ENCODE data around the gene SPESP1.
"Not testable (repeated sequence)": the region's sequence is repeated elsewhere in the genome, so short reads cannot be mapped to it uniquely, and the experiment has no call there.

Gene SPESP1

DNA sequence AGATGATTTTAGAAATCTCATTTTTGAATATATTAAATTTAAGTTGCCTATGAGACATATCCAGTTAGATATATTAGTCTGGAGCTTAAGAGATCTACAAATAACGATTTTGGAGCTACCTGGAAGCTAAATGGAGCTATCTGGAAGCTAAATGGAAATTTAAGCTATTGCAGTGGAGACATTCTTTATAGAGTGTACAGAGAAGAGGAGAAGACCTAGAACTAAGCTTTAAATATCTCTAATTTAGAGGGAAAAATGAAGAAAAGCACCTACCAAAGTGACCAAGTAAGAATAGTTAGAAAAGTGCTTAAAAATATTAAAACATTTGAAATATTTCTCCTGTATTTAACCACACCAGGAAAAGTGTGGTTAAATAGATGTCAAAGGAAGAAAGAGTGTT is 28.3 kb downstream of the SPESP1 start:
- Histone ChIP-seq H3K4me1 (ENCODE audit: insufficient read depth, insufficient read length) (no peaks in the 10 kb centered on the region), H3K9ac (ENCODE audit: insufficient read length, low read depth) (no peak overlapping the region), H3K36me3 (ENCODE audit: insufficient read depth, insufficient read length, low read length) (no peaks in the 10 kb centered on the region), H3K9me3 (ENCODE audit: insufficient read depth, low read length) (peaks cover 14% of the 10 kb centered on the region; the same call in 1 of the 2 replicates), H3K4me3 (ENCODE audit: insufficient read length, low read depth) (no peak overlapping the region), H3K27me3 (ENCODE audit: insufficient read depth, insufficient read length) (no peaks in the 10 kb centered on the region)
- no peak for TF ChIP-seq SUZ12 (IDR thresholded peaks at IDR 0.05; ENCODE audit: extremely low read depth, insufficient read depth, insufficient read length)
- TF ChIP-seq ZNF274 (IDR thresholded peaks at IDR 0.05; ENCODE audit: low read depth, low read length), result no peak
- no peak for TF ChIP-seq YY1 (IDR thresholded peaks at IDR 0.05; ENCODE audit: insufficient read depth, insufficient read length)
- DNase-seq (ENCODE audit: low read depth, low spot score), result no peak

DNA sequence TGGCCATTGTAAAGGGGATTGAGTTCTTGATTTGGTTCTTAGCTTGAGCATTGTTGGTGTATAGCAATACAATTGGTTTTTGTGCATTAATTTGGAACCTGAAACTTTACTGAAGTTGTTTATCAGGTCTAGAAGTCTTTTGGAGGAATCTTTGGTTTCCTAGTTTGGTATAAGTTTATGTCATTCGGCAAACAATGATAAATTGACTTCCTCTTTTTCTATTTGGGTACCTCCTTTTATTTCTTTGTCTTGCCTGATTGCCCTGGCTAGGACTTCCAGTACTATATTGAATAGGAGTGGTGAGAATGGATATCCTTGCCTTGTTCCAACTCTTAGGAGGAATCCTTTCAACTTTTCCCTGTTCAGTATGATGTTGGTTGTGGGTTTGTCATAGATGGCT is 32.1 kb downstream of the SPESP1 start:
- no peaks in the 10 kb centered on the region for H3K36me3 ChIP-seq (ENCODE audit: insufficient read depth, insufficient read length, low read length)
- no peak for DNase-seq (ENCODE audit: low read depth, low spot score)
- no peaks in the 10 kb centered on the region for H3K4me1 ChIP-seq (ENCODE audit: insufficient read depth, insufficient read length)
- no peak overlapping the region for H3K4me3 ChIP-seq (ENCODE audit: insufficient read length, low read depth)
- H3K27me3 ChIP-seq (ENCODE audit: insufficient read depth, insufficient read length), result no peaks in the 10 kb centered on the region
- TF ChIP-seq SUZ12 (IDR thresholded peaks at IDR 0.05; ENCODE audit: extremely low read depth, insufficient read depth, insufficient read length) (no peak), YY1 (IDR thresholded peaks at IDR 0.05; ENCODE audit: insufficient read depth, insufficient read length) (no peak), ZNF274 (IDR thresholded peaks at IDR 0.05; ENCODE audit: low read depth, low read length) (no peak)
- H3K9ac ChIP-seq (ENCODE audit: insufficient read length, low read depth), result no peak overlapping the region
- peaks cover 28% of the 10 kb centered on the region; the same call in 1 of the 2 replicates for H3K9me3 ChIP-seq (ENCODE audit: insufficient read depth, low read length)

DNA sequence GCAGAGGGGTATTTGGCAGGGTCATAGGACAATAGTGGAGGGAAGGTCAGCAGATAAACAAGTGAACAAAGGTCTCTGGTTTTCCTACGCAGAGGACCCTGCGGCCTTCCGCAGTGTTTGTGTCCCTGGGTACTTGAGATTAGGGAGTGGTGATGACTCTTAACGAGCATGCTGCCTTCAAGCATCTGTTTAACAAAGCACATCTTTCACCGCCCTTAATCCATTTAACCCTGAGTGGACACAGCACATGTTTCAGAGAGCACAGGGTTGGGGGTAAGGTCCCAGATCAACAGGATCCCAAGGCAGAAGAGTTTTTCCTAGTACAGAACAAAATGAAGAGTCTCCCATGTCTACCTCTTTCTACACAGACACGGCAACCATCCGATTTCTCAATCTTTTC is 33.4 kb downstream of the SPESP1 start:
- H3K9me3 ChIP-seq (ENCODE audit: insufficient read depth, low read length), result peaks cover 41% of the 10 kb centered on the region
- not testable (repeated sequence) for H3K4me3 ChIP-seq (ENCODE audit: insufficient read length, low read depth); H3K4me1 ChIP-seq (ENCODE audit: insufficient read depth, insufficient read length); DNase-seq (ENCODE audit: low read depth, low spot score); H3K9ac ChIP-seq (ENCODE audit: insufficient read length, low read depth); H3K27me3 ChIP-seq (ENCODE audit: insufficient read depth, insufficient read length); H3K36me3 ChIP-seq (ENCODE audit: insufficient read depth, insufficient read length, low read length)

DNA sequence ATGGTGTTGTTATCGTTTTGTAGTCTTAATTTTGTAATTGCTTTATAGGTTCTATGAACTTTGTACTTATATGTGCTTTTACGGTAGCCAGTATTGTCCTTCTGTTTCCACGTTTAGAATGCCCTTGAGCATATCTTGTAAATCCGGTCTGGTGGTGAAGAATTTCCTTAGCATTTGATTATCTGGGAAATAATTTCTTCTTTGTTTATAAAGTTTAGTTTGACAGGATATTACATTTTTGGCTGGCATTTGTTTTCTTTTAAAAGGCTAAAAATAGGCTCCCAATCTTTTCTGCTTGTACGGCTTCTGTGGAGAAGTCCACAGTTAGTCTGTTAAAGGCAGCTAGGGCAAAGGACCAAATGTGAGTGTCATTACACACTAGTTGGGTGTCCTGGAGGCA is 36.7 kb downstream of the SPESP1 start:
- H3K9me3 ChIP-seq (ENCODE audit: insufficient read depth, low read length), result peaks cover 43% of the 10 kb centered on the region
- H3K9ac ChIP-seq (ENCODE audit: insufficient read length, low read depth), result no peak overlapping the region
- no peak for TF ChIP-seq YY1 (IDR thresholded peaks at IDR 0.05; ENCODE audit: insufficient read depth, insufficient read length)
- TF ChIP-seq ZNF274 (IDR thresholded peaks at IDR 0.05; ENCODE audit: low read depth, low read length), result no peak
- TF ChIP-seq SUZ12 (IDR thresholded peaks at IDR 0.05; ENCODE audit: extremely low read depth, insufficient read depth, insufficient read length), result no peak
- no peaks in the 10 kb centered on the region for H3K36me3 ChIP-seq (ENCODE audit: insufficient read depth, insufficient read length, low read length)
- no peaks in the 10 kb centered on the region for H3K4me1 ChIP-seq (ENCODE audit: insufficient read depth, insufficient read length)
- no peak overlapping the region for H3K4me3 ChIP-seq (ENCODE audit: insufficient read length, low read depth)
- no peak for DNase-seq (ENCODE audit: low read depth, low spot score)
- no peaks in the 10 kb centered on the region for H3K27me3 ChIP-seq (ENCODE audit: insufficient read depth, insufficient read length)

DNA sequence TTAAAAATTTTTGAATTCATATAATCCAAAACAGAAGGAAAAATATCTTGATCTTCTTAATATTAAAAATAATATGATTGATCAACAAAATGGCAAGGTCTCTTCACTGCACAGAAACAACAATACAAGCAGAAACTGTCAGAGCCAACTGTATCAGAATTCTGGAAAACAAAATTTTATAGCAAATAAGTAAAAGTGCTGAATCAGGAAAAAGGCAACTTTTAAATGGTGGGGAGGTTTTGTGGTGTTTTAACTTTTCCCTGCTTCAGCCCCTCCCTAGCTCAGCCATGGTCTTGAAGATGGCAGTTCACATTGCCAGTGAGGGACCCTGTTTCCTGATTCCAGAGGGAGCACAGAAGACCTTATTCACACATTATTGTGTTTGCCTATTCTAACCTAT is 37.6 kb downstream of the SPESP1 start:
- no peak for DNase-seq (ENCODE audit: low read depth, low spot score)
- peaks cover 42% of the 10 kb centered on the region for H3K9me3 ChIP-seq (ENCODE audit: insufficient read depth, low read length)
- H3K4me1 ChIP-seq (ENCODE audit: insufficient read depth, insufficient read length), result no peaks in the 10 kb centered on the region

DNA sequence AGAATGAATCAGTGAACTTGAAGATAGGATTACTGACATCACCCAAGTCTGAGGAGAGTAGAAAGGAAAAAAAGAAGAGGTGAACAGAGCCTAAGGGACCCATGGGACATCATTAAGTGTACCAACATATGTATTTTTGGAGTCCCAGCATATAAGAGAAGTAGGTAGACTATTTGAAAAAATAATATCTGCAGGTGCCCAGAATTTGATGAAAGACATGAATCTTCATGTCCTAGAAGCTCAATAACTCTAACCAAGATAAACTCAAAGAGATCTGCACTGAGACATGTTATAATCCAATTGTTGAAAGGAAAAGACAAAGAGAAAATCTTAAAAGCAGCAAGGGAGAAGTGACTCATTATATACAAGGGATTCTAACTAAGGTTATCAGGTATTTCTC is 39.0 kb downstream of the SPESP1 start:
- H3K27me3 ChIP-seq (ENCODE audit: insufficient read depth, insufficient read length), result no peaks in the 10 kb centered on the region
- no peaks in the 10 kb centered on the region for H3K36me3 ChIP-seq (ENCODE audit: insufficient read depth, insufficient read length, low read length)
- no peak for DNase-seq (ENCODE audit: low read depth, low spot score)
- TF ChIP-seq ZNF274 (IDR thresholded peaks at IDR 0.05; ENCODE audit: low read depth, low read length) (no peak), YY1 (IDR thresholded peaks at IDR 0.05; ENCODE audit: insufficient read depth, insufficient read length) (no peak), SUZ12 (IDR thresholded peaks at IDR 0.05; ENCODE audit: extremely low read depth, insufficient read depth, insufficient read length) (no peak)
- no peak overlapping the region for H3K9ac ChIP-seq (ENCODE audit: insufficient read length, low read depth)
- H3K4me3 ChIP-seq (ENCODE audit: insufficient read length, low read depth), result no peak overlapping the region
- H3K4me1 ChIP-seq (ENCODE audit: insufficient read depth, insufficient read length), result no peaks in the 10 kb centered on the region
- H3K9me3 ChIP-seq (ENCODE audit: insufficient read depth, low read length), result peaks cover 36% of the 10 kb centered on the region

More for the DNA sequence above, 37.6 kb downstream of the SPESP1 start:
- Histone ChIP-seq H3K4me3 (ENCODE audit: insufficient read length, low read depth) (no peak overlapping the region), H3K27me3 (ENCODE audit: insufficient read depth, insufficient read length) (no peaks in the 10 kb centered on the region), H3K9ac (ENCODE audit: insufficient read length, low read depth) (no peak overlapping the region), H3K36me3 (ENCODE audit: insufficient read depth, insufficient read length, low read length) (no peaks in the 10 kb centered on the region)
- TF ChIP-seq ZNF274 (IDR thresholded peaks at IDR 0.05; ENCODE audit: low read depth, low read length), result no peak
- TF ChIP-seq SUZ12 (IDR thresholded peaks at IDR 0.05; ENCODE audit: extremely low read depth, insufficient read depth, insufficient read length), result no peak
- no peak for TF ChIP-seq YY1 (IDR thresholded peaks at IDR 0.05; ENCODE audit: insufficient read depth, insufficient read length)

DNA sequence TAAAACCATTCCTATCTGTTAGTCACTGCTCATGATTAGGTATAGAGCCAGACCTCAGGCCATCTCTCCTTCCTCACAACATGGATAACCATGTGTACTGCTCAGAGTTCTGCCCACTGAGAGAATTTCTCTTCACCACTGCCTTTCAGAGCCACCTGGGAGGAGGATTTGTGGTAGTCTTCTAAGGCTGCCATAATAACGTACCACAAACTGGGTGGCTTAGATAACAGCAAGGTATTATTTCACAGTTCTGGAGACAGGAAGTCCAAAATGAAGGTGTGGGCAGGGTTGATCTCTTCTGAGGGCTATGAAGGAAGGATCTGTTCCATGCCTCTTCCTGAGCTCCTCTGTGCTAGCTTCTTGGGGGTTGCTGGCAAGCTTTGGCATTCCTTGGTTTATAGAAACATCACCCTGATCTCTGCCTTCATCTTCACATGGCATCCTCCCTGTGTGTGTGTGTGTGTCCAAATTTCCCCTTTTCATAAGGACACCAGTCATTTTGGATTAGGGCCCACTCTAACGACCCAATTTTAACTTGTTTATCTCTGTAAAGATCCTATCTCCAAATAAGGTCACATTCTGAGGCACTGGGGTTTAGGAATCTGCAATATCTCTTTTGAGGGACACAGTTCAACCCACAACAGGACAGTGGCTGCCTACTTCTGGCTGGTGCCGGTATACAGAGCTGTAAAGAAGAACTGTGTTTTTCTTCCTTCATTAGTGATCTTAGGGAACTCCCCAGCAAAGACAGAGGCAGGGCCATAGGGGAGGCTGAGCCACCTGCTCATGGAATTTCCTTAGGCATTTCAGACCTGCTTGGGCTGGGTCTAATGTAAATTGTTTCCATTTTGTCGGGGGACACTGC is 42.1 kb downstream of the SPESP1 start:
- H3K36me3 ChIP-seq (ENCODE audit: insufficient read depth, insufficient read length, low read length), result no peaks in the 10 kb centered on the region
- H3K4me3 ChIP-seq (ENCODE audit: insufficient read length, low read depth), result no peak overlapping the region
- H3K27me3 ChIP-seq (ENCODE audit: insufficient read depth, insufficient read length), result no peaks in the 10 kb centered on the region
- no peak for TF ChIP-seq SUZ12 (IDR thresholded peaks at IDR 0.05; ENCODE audit: extremely low read depth, insufficient read depth, insufficient read length)
- no peak for TF ChIP-seq ZNF274 (IDR thresholded peaks at IDR 0.05; ENCODE audit: low read depth, low read length)
- no peak for TF ChIP-seq YY1 (IDR thresholded peaks at IDR 0.05; ENCODE audit: insufficient read depth, insufficient read length)
- peaks cover 47% of the 10 kb centered on the region for H3K9me3 ChIP-seq (ENCODE audit: insufficient read depth, low read length)
- DNase-seq (ENCODE audit: low read depth, low spot score), result no peak
- no peaks in the 10 kb centered on the region for H3K4me1 ChIP-seq (ENCODE audit: insufficient read depth, insufficient read length)
- no peak overlapping the region for H3K9ac ChIP-seq (ENCODE audit: insufficient read length, low read depth)

DNA sequence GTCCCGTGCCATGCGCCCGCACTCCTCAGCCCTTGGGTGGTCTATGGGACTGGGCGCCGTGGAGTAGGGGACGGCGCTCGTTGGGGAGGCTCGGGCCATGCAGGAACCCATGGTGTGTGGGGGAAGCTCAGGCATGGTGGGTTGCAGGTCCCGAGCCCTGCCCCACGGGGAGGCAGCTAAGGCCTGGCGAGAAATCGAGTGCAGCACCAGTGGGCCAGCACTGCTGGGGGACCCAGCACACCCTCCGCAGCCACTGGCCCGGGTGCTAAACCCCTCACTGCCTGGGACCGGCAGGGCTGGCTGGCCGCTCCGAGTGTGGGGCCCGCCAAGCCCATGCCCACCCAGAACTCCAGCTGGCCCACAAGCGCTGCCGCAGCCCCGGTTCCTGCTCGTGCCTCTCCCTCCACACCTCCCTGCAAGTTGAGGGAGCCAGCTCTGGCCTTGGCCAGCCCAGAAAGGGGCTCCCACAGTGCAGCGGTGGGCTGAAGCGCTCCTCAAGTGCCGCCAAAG is 45.4 kb downstream of the SPESP1 start:
- not testable (repeated sequence) for H3K4me1 ChIP-seq (ENCODE audit: insufficient read depth, insufficient read length); DNase-seq (ENCODE audit: low read depth, low spot score); H3K4me3 ChIP-seq (ENCODE audit: insufficient read length, low read depth); H3K36me3 ChIP-seq (ENCODE audit: insufficient read depth, insufficient read length, low read length); H3K9ac ChIP-seq (ENCODE audit: insufficient read length, low read depth); H3K27me3 ChIP-seq (ENCODE audit: insufficient read depth, insufficient read length)
- peaks cover 33% of the 10 kb centered on the region for H3K9me3 ChIP-seq (ENCODE audit: insufficient read depth, low read length)

DNA sequence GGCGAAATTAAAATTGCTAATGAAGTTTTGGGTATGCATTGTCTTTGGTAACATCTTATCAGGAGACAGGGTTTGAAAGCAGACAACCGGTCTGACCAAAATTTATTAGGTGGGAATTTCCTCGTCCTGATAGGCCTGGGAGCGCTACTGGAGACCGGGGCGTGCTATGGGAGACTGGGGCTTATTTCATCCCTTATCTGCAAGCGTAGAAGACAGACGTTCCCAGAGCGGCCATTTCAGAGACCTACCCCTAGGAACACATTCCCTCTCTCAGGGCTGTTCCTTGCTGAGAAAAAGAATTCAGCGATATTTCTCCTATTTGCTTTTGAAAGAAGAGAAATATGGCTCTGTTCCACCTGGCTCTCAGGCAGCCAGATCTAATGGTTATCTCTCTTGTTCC is 47.1 kb downstream of the SPESP1 start:
- peaks cover 41% of the 10 kb centered on the region for H3K9me3 ChIP-seq (ENCODE audit: insufficient read depth, low read length)
- H3K36me3 ChIP-seq (ENCODE audit: insufficient read depth, insufficient read length, low read length); DNase-seq (ENCODE audit: low read depth, low spot score); H3K9ac ChIP-seq (ENCODE audit: insufficient read length, low read depth); H3K4me3 ChIP-seq (ENCODE audit: insufficient read length, low read depth); H3K4me1 ChIP-seq (ENCODE audit: insufficient read depth, insufficient read length); H3K27me3 ChIP-seq (ENCODE audit: insufficient read depth, insufficient read length): not testable (repeated sequence)
